Upper lobe of right lung (tissue), 1 donor: ENCODE measurements around the gene SLC23A2. TPM values are rescaled to one million over a fixed set of nuclear protein-coding genes. Genes with fewer than 3 reads are reported as not detected.

Experiments used
- ATAC-seq: fragments of 200-7000 bp; cut with Tn5 transposase; one replicate; pipeline ENCODE4 v1.9.1; 2020; ENCODE audit warnings: mild to moderate bottlenecking, moderate library complexity
- DNase-seq: peaks from one replicate; pipeline ENCODE4 v3.0.0-alpha.2; 2020
- H3K27ac ChIP-seq: fragments of 200-600 bp; one replicate; pipeline ENCODE4 v1.8.0; 2022
- H3K27me3 ChIP-seq: fragments of 200-600 bp; one replicate; pipeline ENCODE4 v1.8.0; 2022; ENCODE audit warnings: mild to moderate bottlenecking
- H3K36me3 ChIP-seq: fragments of 200-600 bp; one replicate; pipeline ENCODE4 v1.8.0; 2022
- H3K4me1 ChIP-seq: fragments of 200-600 bp; one replicate; pipeline ENCODE4 v1.8.0; 2022
- H3K4me3 ChIP-seq: fragments of 200-600 bp; one replicate; pipeline ENCODE4 v1.8.0; 2022; ENCODE audit warnings: mild to moderate bottlenecking
- H3K9me3 ChIP-seq: fragments of 200-600 bp; one replicate; pipeline ENCODE4 v1.8.0; 2022
- intact Hi-C: fragments of 100-400 bp; cut with DNase I; formaldehyde crosslinking; loops from one replicate; pipeline ENCODE4 v1.11.0; 2022
- total RNA-seq: library from RNA; stranded (reverse); fragmentation: NEBNext Ultra II Directional; extraction: Animal tissue kit (Norgen Biotek cat#: 25700); gene quantifications from one replicate; pipeline ENCODE4 v1.2.1, GENCODE V29; 2021
- TF ChIP-seq, protein P1 (sequence below): fragments of 200-600 bp; IDR thresholded peaks from one replicate; pipeline ENCODE4 v1.8.0; 2022; ENCODE audit warnings: antibody characterized with exemption
- donor health status: DM: no; HTN: yes; CAD: no; lungs with severe emphysema.

The SLC23A2 gene
- total RNA-seq, 1 donor from 2014 or later, result 26.2 TPM

DNA sequence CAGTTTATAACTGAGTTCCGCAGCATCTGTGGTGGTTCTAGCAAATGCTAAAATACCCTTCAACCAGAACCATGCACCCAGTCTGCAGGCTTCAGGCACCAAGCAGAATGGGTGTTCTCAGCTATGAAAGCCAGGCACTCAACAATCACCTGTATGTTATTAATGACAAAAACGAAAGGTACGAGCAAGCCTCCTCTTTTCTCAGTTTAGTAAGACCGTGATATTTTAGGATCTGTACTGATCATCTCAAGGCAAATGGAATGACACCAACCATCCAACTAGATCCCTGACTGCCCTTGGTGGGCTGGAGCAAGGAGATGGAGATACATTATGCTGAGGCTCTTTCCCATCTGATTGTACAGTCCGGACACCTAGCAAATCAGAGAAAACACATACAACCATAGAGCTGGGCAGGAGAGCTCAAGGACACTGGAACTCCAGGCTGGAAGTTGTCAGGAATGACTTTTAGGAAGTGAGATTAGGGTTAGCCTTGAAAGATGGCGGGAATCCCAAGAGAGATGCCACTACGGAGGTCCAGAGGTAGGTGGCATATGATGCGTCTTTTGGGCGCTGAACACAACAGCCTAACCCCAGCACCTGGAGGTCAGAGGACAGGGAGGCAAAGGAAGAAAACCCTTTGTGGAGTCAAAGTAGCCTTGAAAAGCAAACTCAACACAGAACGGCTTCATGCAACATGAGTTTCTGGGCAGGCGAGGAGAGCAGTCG, 33.4 kb downstream of the SLC23A2 start:
- TF ChIP-seq, protein P1, sequence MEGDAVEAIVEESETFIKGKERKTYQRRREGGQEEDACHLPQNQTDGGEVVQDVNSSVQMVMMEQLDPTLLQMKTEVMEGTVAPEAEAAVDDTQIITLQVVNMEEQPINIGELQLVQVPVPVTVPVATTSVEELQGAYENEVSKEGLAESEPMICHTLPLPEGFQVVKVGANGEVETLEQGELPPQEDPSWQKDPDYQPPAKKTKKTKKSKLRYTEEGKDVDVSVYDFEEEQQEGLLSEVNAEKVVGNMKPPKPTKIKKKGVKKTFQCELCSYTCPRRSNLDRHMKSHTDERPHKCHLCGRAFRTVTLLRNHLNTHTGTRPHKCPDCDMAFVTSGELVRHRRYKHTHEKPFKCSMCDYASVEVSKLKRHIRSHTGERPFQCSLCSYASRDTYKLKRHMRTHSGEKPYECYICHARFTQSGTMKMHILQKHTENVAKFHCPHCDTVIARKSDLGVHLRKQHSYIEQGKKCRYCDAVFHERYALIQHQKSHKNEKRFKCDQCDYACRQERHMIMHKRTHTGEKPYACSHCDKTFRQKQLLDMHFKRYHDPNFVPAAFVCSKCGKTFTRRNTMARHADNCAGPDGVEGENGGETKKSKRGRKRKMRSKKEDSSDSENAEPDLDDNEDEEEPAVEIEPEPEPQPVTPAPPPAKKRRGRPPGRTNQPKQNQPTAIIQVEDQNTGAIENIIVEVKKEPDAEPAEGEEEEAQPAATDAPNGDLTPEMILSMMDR, result no peak
- H3K27me3 ChIP-seq, result no peaks in the 10 kb centered on the region
- ATAC-seq (no peak), DNase-seq (no peak)
- peaks cover 15% of the 10 kb centered on the region for H3K4me1 ChIP-seq
- peaks cover 10% of the 10 kb centered on the region for H3K36me3 ChIP-seq
- no peak overlapping the region for H3K27ac ChIP-seq
- no peak overlapping the region for H3K4me3 ChIP-seq
- H3K9me3 ChIP-seq, result no peaks in the 10 kb centered on the region
- intact Hi-C loops, result no loop called here

DNA sequence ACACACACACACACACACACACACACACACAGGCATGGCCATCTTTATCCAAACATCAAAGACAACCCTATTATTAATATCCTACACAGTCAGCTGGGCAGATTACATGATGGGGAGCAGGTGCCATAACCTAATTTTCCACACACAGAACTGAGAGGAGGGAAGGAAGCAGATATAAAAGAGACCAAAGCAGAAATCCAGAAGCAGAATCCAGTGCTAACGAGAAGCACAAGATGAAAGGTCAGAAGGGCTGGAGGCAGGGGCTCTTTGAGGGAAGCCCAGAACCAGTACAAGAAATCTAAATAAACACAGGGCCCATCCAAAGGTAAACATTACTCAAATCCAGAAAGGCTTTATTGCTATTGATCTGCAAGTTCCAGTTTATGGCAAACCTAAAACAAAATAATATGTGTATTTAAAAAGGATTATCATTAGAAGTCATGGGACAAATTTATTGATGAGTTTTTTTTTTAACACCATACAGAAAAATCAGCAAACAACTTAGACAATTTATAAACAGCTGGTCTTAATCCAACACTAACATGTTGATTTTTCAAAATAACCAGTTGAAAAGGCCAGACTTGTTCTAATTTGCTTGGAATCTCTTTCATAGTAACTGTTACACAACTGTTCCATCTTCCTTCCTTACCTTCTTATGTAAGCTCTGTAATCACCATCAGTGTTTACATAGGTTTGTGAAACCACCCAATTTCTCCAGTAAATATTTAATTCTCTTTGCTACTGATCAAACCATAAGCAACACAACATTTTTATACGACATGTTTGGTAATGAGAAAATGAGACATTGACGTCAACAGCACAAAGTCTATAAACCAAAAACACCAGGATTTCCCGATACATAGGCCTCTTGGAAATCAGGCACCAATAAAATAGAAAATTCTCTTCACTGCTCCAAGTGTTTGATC, 34.2 kb downstream of the SLC23A2 start:
- TF ChIP-seq, protein P1, result no peak
- intact Hi-C loops, result no loop called here
- peak overlapping the region; percentile 67 for H3K27ac ChIP-seq
- peaks cover 10% of the 10 kb centered on the region for H3K36me3 ChIP-seq
- DNase-seq (no peak), ATAC-seq (peak; percentile 32)
- H3K4me3 ChIP-seq, result no peak overlapping the region
- peaks cover 12% of the 10 kb centered on the region for H3K4me1 ChIP-seq
- H3K9me3 ChIP-seq, result no peaks in the 10 kb centered on the region
- no peaks in the 10 kb centered on the region for H3K27me3 ChIP-seq

DNA sequence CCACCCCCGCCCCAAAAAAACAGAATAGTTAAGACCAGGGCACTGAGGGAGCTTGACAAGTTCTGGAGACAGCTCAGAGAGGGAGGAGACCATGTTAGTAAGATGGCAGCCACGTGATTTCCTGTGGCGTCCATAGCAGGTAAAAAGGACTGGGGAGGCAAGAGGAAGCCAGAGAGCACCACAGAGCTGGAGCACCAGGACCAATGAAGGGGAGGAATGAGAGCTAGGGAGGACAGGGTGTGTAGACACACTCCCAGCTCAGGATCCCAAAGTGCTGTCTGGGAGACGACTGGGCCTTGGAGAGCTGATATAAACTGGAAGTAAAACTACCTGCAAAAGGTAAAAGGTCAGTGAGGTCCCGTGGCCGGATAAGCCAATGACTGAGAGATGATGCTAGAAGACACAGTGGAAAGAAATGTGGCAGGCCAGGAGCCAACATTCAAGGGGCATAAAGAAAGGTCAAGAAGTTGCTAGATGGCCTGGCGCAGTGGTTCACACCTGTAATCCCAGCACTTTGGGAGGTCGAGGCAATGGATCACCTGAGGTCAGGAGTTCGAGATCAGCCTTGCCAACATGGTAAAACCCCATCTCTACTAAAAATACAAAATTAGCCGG, 39.0 kb downstream of the SLC23A2 start:
- TF ChIP-seq, protein P1, result no peak
- no peaks in the 10 kb centered on the region for H3K27me3 ChIP-seq
- H3K4me3 ChIP-seq, result no peak overlapping the region
- peak overlapping the region; percentile 38 for H3K27ac ChIP-seq
- ATAC-seq (peak; percentile 13), DNase-seq (no peak)
- H3K36me3 ChIP-seq, result no peaks in the 10 kb centered on the region
- peaks cover 24% of the 10 kb centered on the region for H3K4me1 ChIP-seq
- intact Hi-C loops, result no loop called here
- H3K9me3 ChIP-seq, result no peaks in the 10 kb centered on the region

DNA sequence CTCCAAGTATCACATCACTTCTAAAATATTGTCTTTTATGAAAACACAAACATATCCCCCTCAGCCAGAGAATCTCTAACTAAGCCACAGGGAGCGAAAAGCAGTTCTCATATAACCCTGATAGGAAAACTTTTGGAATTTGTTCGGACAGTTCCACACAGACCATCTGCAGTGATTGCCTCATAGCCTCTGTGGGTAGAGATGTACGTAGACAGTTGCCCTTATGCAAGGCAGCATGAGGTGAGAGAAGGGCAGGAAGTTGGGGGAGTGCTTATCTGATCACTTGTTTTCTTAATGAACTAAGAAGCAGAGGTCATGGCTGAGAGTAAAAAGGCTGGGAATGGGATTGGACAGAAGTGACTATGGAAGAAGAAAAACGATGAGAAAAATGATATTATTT, 39.6 kb downstream of the SLC23A2 start:
- DNase-seq (no peak), ATAC-seq (peak; percentile 86)
- H3K4me1 ChIP-seq, result peaks cover 18% of the 10 kb centered on the region
- no peaks in the 10 kb centered on the region for H3K36me3 ChIP-seq
- intact Hi-C loops, result no loop called here
- no peaks in the 10 kb centered on the region for H3K27me3 ChIP-seq
- no peak overlapping the region for H3K4me3 ChIP-seq
- no peaks in the 10 kb centered on the region for H3K9me3 ChIP-seq
- peak overlapping the region; percentile 38 for H3K27ac ChIP-seq
- TF ChIP-seq, protein P1, result no peak

DNA sequence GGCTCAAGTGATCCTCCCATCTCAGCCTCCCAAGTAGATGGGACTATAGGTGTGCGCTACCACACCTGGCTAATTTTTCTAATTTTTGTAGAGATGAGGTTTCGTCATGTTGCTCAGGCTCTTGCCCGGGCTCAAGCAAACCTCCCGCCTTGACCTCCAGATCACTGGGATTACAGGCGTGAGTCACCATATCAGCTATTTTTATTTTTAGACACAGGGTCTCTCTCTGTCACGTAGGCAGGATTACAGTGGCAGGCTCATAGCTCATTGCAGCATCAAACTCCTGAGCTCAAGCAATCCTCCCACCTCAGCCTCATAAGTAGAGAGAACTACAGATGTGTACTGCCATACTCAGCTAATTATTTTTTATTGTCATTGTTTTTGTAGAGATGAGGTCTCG, 41.7 kb downstream of the SLC23A2 start:
- intact Hi-C loops, result no loop called here
- no peak overlapping the region for H3K4me3 ChIP-seq
- no peak for DNase-seq
- TF ChIP-seq, protein P1, result no peak
- no peaks in the 10 kb centered on the region for H3K27me3 ChIP-seq
- no peak for ATAC-seq
- no peak overlapping the region for H3K27ac ChIP-seq
- H3K9me3 ChIP-seq, result no peaks in the 10 kb centered on the region
- no peaks in the 10 kb centered on the region for H3K36me3 ChIP-seq
- peaks cover 17% of the 10 kb centered on the region for H3K4me1 ChIP-seq
